A673 (cell line): ENCODE data around the gene TBC1D13. TPM values are rescaled to one million over a fixed set of nuclear protein-coding genes. Genes with fewer than 3 reads are reported as not detected.

Source experiments
- BruUV-seq: library from RNA; stranded (reverse); fragments of 400-500 nt; replicated peaks from 2 replicates; lab custom pipeline; 2021; lab: Mats Ljungman, UMichigan
- CTCF ChIA-PET: fragments of 300-600 bp; sonication (Branson Sonifier 250); formaldehyde crosslinking; loops from one replicate; lab custom pipeline; 2022; ENCODE audit warnings: antibody characterized with exemption; lab: Charles Lee
- POLR2A ChIA-PET: fragments of 300-600 bp; sonication (Branson Sonifier 250); formaldehyde crosslinking; loops from one replicate; lab custom pipeline; 2022; ENCODE audit warnings: antibody characterized with exemption; ENCODE audit not compliant: low non-redundant PET; lab: Charles Lee
- DNase-seq: peaks from one replicate; pipeline ENCODE4 v3.0.0-alpha.2; 2015; ENCODE audit warnings: low spot score
- H3K27ac ChIP-seq: fragments of 200-600 bp; sonication (generic); 2 replicates; pipeline ENCODE4 v1.5.1; 2016; ENCODE audit warnings: mixed run types, low read depth, mild to moderate bottlenecking, mixed read lengths, antibody characterized with exemption, low read length; ENCODE audit not compliant: poor library complexity, severe bottlenecking
- H3K27me3 ChIP-seq: fragments of 200-600 bp; sonication (generic); replicated peaks from 2 replicates; pipeline ENCODE4 v1.6.1; 2017; ENCODE audit warnings: mixed run types, low read depth, mild to moderate bottlenecking, mixed read lengths, antibody characterized with exemption, low read length; ENCODE audit not compliant: insufficient read depth, poor library complexity
- H3K36me3 ChIP-seq: fragments of 200-600 bp; sonication (generic); 2 replicates; pipeline ENCODE4 v1.6.1; 2016; ENCODE audit warnings: mixed run types, mild to moderate bottlenecking, mixed read lengths, antibody characterized with exemption, low read length; ENCODE audit not compliant: insufficient read depth, poor library complexity, severe bottlenecking
- H3K4me1 ChIP-seq: fragments of 200-600 bp; sonication (generic); 2 replicates; pipeline ENCODE4 v1.6.1; 2017; ENCODE audit warnings: mixed run types, mild to moderate bottlenecking, mixed read lengths, antibody characterized with exemption, low read length; ENCODE audit not compliant: insufficient read depth, poor library complexity, severe bottlenecking
- H3K4me3 ChIP-seq: fragments of 200-600 bp; sonication (generic); 2 replicates; pipeline ENCODE4 v1.5.1; 2016; ENCODE audit warnings: low read depth, mixed run types, mild to moderate bottlenecking, mixed read lengths, low read length; ENCODE audit not compliant: poor library complexity, severe bottlenecking
- H3K9me3 ChIP-seq: fragments of 200-600 bp; sonication (generic); 2 replicates; pipeline ENCODE4 v1.6.1; 2016; ENCODE audit warnings: mixed run types, low read depth, mild to moderate bottlenecking, mixed read lengths, antibody characterized with exemption, low read length; ENCODE audit not compliant: poor library complexity, severe bottlenecking
- CTCF ChIP-seq: fragments of 300-800, 200-600 bp; sonication (generic); conservative IDR thresholded peaks from 2 replicates; pipeline ENCODE4 v1.5.1; 2017; ENCODE audit warnings: low read depth, mild to moderate bottlenecking, antibody characterized with exemption, low read length, moderate library complexity, mixed read lengths
- EZH2 ChIP-seq: fragments of 200-600 bp; sonication (generic); IDR thresholded peaks from 2 replicates; pipeline ENCODE4 v1.6.1; 2017; ENCODE audit warnings: borderline replicate concordance, low read depth, mild to moderate bottlenecking, mixed read lengths, antibody characterized with exemption, low read length; ENCODE audit not compliant: poor library complexity, severe bottlenecking
- intact Hi-C: fragments of 100-400 bp; cut with micrococcal nuclease; formaldehyde crosslinking; loops from one replicate; pipeline ENCODE4 v1.10.0; 2022; ENCODE audit not compliant: unreplicated experiment
- total RNA-seq: library from RNA; stranded (reverse); gene quantifications from 2 replicates; pipeline ENCODE4 v1.2.3, GENCODE V29; 2021

Gene TBC1D13
- total RNA-seq, 1 experiment from 2014 or later = 26.7 TPM

- Histone ChIP-seq H3K9me3 (no peaks in the 10 kb centered on the region), H3K36me3 (peaks cover 44% of the 10 kb centered on the region), H3K27me3 (no peaks in the 10 kb centered on the region), H3K4me3 (no peak overlapping the region), H3K27ac (peak overlapping the region; percentile 53), H3K4me1 (peaks cover 7% of the 10 kb centered on the region)
- BruUV-seq = no TSS peak
- TF ChIP-seq EZH2 (no peak), CTCF (no peak)
- POLR2A ChIA-PET = interaction anchor here (0.6 kb wide), 1 partner anchor 9 kb away, joined by 3 read pairs; the partner anchor contains the start of gene SPOUT1
- CTCF ChIA-PET = interaction anchor here (0.6 kb wide), 1 partner anchor 845 kb away, joined by 3 read pairs; the partner anchor contains the start of gene PRRX2
- DNase-seq = no peak
- intact Hi-C loops = no loop called here
Measured at GRCh38 chr9:128820665-128821583, 33.9 kb downstream of the TBC1D13 start.

- Histone ChIP-seq H3K4me1 (peaks cover 7% of the 10 kb centered on the region), H3K4me3 (no peak overlapping the region), H3K27me3 (no peaks in the 10 kb centered on the region), H3K9me3 (no peaks in the 10 kb centered on the region), H3K36me3 (peaks cover 53% of the 10 kb centered on the region), H3K27ac (no peak overlapping the region)
- ChIA-PET CTCF (no interaction called here), POLR2A (interaction anchor here (0.6 kb wide), 1 partner anchor 8 kb away, joined by 3 read pairs; the partner anchor contains the start of gene SPOUT1)
- intact Hi-C loops = no loop called here
- BruUV-seq = no TSS peak
- TF ChIP-seq EZH2 = no peak
- no peak for TF ChIP-seq CTCF
- DNase-seq = no peak
Measured at GRCh38 chr9:128821584-128822406, 34.7 kb downstream of the TBC1D13 start.

GRCh38 chr9:128822407-128823042, 35.5 kb downstream of the TBC1D13 start:
- ChIA-PET CTCF (no interaction called here), POLR2A (no interaction called here)
- TF ChIP-seq CTCF = no peak
- no peak for TF ChIP-seq EZH2
- no peak for DNase-seq
- Histone ChIP-seq H3K4me1 (peaks cover 7% of the 10 kb centered on the region), H3K27me3 (no peaks in the 10 kb centered on the region), H3K4me3 (no peak overlapping the region), H3K36me3 (peaks cover 60% of the 10 kb centered on the region), H3K9me3 (no peaks in the 10 kb centered on the region), H3K27ac (no peak overlapping the region)
- no TSS peak for BruUV-seq
- intact Hi-C loops = no loop called here
